Body of pancreas (tissue), 4 donors: ENCODE measurements around the gene ABCC3. TPM values are rescaled to one million over a fixed set of nuclear protein-coding genes. Genes with fewer than 3 reads are reported as not detected.

Source experiments
- ATAC-seq: fragments of 150-250 bp; one replicate; pipeline ENCODE4 v1.9.1; 2016
- DNase-seq, 4 donors: peaks; one replicate each; pipeline ENCODE4 v3.0.0-alpha.2; 2019
- H3K27ac ChIP-seq, 4 donors: fragments of 200-600 bp; sonication (generic); 1 replicate in 3 of 4; 2 replicates in 1 of 4; pipeline versions ENCODE4 v1.5.1 to v1.6.1; 2016 to 2019; ENCODE audit warnings: mild to moderate bottlenecking in 1 of 4, mixed read lengths in 1 of 4, moderate library complexity in 1 of 4
- H3K27me3 ChIP-seq, 2 donors: fragments of 200-600 bp; sonication (generic); one replicate each; pipeline ENCODE4 v1.6.0; 2016; ENCODE audit warnings: mild to moderate bottlenecking in 1 of 2
- H3K36me3 ChIP-seq, 2 donors: fragments of 200-600 bp; sonication (generic); replicated peaks in 1 of 2; 2 replicates each; pipeline ENCODE4 v1.5.1; 2016; ENCODE audit warnings: low read depth in 2 of 2; ENCODE audit not compliant: insufficient read depth in 1 of 2
- H3K4me1 ChIP-seq: fragments of 200-600 bp; sonication (generic); one replicate; pipeline ENCODE4 v1.6.0; 2016
- H3K4me3 ChIP-seq, 2 donors: fragments of 200-600 bp; sonication (generic); 1 replicate in 1 of 2; 2 replicates in 1 of 2; pipeline ENCODE4 v1.5.1; 2016 to 2019
- H3K9me3 ChIP-seq, 3 donors: fragments of 200-600 bp; sonication (generic); 1 replicate in 2 of 3; 2 replicates in 1 of 3; pipeline ENCODE4 v1.5.1; 2016
- CTCF ChIP-seq, 7 experiments: fragments of 450-650 bp in 4 of 7; fragments of 200-600 bp in 3 of 7; sonication (generic) in 3 of 7; IDR thresholded peaks; one replicate each; pipeline ENCODE4 v1.5.1; 2016 to 2019; ENCODE audit warnings: antibody characterized with exemption in 7 of 7
- POLR2A ChIP-seq, 3 donors: fragments of 450-650 bp; IDR thresholded peaks; one replicate each; pipeline ENCODE4 v1.6.1; 2016; ENCODE audit warnings: antibody characterized with exemption in 3 of 3, mild to moderate bottlenecking in 2 of 3
- WGBS, 2 donors: methylation state at CpG; one replicate each; pipeline ENCODE4 v1.1.5; 2017; 5-methylcytosine and 5-hydroxymethylcytosine counted together
- intact Hi-C: fragments of 100-400 bp; cut with DNase I; formaldehyde crosslinking; loops from one replicate; pipeline ENCODE4 v1.15.1; 2023
- total RNA-seq, 2 donors: library from RNA; depleted of rRNA; stranded (reverse); fragments of >200 nt; gene quantifications; one replicate each; pipeline ENCODE4 v1.1.0, GENCODE V29; 2016

The ABCC3 gene
- total RNA-seq, 2 donors from 2014 or later = 130 to 163 TPM

GRCh38 chr17:50627782-50628601 is 6.7 kb upstream of the ABCC3 start:
- DNase-seq (peak in 3 of 4 donors; percentile 51 to 61 (median 56)), ATAC-seq (peak; percentile 25)
- Histone ChIP-seq H3K9me3 (no peaks in the 10 kb centered on the region), H3K36me3 (no peaks in the 10 kb centered on the region), H3K27me3 (no peaks in the 10 kb centered on the region), H3K27ac (peak overlapping the region in 3 of 4 donors; percentile 5 to 14 (median 12)), H3K4me1 (peaks cover 29% of the 10 kb centered on the region), H3K4me3 (no peak overlapping the region)
- TF ChIP-seq CTCF (IDR thresholded peaks at IDR 0.05) (no peak), POLR2A (IDR thresholded peaks at IDR 0.05) (no peak)
- 34 to 37% methylated on average over 8 to 17 of the region's 17 CpGs for WGBS, 2 donors
- intact Hi-C loops = loop anchor here (5.0 kb wide), 1 partner anchor 69 kb away; no protein-coding TSS in a partner anchor

- 49 to 57% methylated on average over 5 to 6 of the region's 6 CpGs for WGBS, 2 donors
- H3K4me3 ChIP-seq = no peak overlapping the region
- H3K4me1 ChIP-seq = peaks cover 38% of the 10 kb centered on the region
- ATAC-seq (no peak), DNase-seq (no peak)
- intact Hi-C loops = loop anchor here (5.0 kb wide), 1 partner anchor 67 kb away; no protein-coding TSS in a partner anchor
- no peaks in the 10 kb centered on the region for H3K27me3 ChIP-seq
- no peak overlapping the region for H3K27ac ChIP-seq
- no peak for TF ChIP-seq POLR2A (IDR thresholded peaks at IDR 0.05)
- TF ChIP-seq CTCF (IDR thresholded peaks at IDR 0.05) = no peak
- H3K9me3 ChIP-seq = no peaks in the 10 kb centered on the region
- no peaks in the 10 kb centered on the region for H3K36me3 ChIP-seq
These were observed 4.8 kb upstream of the ABCC3 start for GRCh38 chr17:50629902-50630301.

- Histone ChIP-seq H3K27ac (peak overlapping the region in 3 of 4 donors; percentile 3 to 45 (median 35)), H3K4me1 (peaks cover 46% of the 10 kb centered on the region), H3K4me3 (no peak overlapping the region), H3K27me3 (no peaks in the 10 kb centered on the region), H3K9me3 (no peaks in the 10 kb centered on the region), H3K36me3 (no peaks in the 10 kb centered on the region)
- DNase-seq (peak; percentile 83 to 90 (median 88)), ATAC-seq (peak; percentile 77)
- intact Hi-C loops = no loop called here
- no peak for TF ChIP-seq POLR2A (IDR thresholded peaks at IDR 0.05)
- peak; percentile 85 to 99 (median 97) for TF ChIP-seq CTCF (IDR thresholded peaks at IDR 0.05)
- WGBS, 2 donors = 29 to 45% methylated on average over 6 to 7 of the region's 7 CpGs
These were observed 4.0 kb upstream of the ABCC3 start for GRCh38 chr17:50630524-50631194.

- H3K4me1 ChIP-seq = peaks cover 46% of the 10 kb centered on the region
These were observed 3.3 kb upstream of the ABCC3 start for GRCh38 chr17:50631195-50631907.

More at GRCh38 chr17:50631195-50631907, 3.3 kb upstream of the ABCC3 start:
- intact Hi-C loops = no loop called here
- no peaks in the 10 kb centered on the region for H3K36me3 ChIP-seq
- peak overlapping the region in 3 of 4 donors; percentile 3 to 45 (median 35) for H3K27ac ChIP-seq
- no peak for DNase-seq
- H3K9me3 ChIP-seq = no peaks in the 10 kb centered on the region
- H3K27me3 ChIP-seq = no peaks in the 10 kb centered on the region
- no peak overlapping the region for H3K4me3 ChIP-seq
- TF ChIP-seq POLR2A (IDR thresholded peaks at IDR 0.05) = no peak
- no peak for TF ChIP-seq CTCF (IDR thresholded peaks at IDR 0.05)
- no peak for ATAC-seq
- WGBS, 2 donors = 68 to 80% methylated on average over 11 of the region's 11 CpGs
